Transverse colon (tissue), 4 donors: ENCODE data around the gene ABCB8. TPM values are rescaled to one million over a fixed set of nuclear protein-coding genes. Genes with fewer than 3 reads are reported as not detected.

ENCODE experiments used
- DNase-seq: peaks from one replicate; pipeline ENCODE4 v3.0.0-alpha.2; 2019
- H3K27ac ChIP-seq, 4 donors: fragments of 200-600 bp; sonication (generic); 2 replicates each; pipeline ENCODE4 v1.5.1; 2016 to 2018; ENCODE audit warnings: inconsistent platforms in 4 of 4
- H3K27me3 ChIP-seq: fragments of 200-600 bp; sonication (generic); 2 replicates; pipeline ENCODE4 v1.5.1; 2017; ENCODE audit warnings: inconsistent platforms
- H3K36me3 ChIP-seq, 4 donors: fragments of 200-600 bp; sonication (generic); 2 replicates each; pipeline ENCODE4 v1.5.1; 2017 to 2019; ENCODE audit warnings: inconsistent platforms in 4 of 4
- H3K4me1 ChIP-seq, 4 donors: fragments of 200-600 bp; sonication (generic); 2 replicates each; pipeline ENCODE4 v1.5.1; 2017 to 2020; ENCODE audit warnings: inconsistent platforms in 4 of 4
- H3K4me3 ChIP-seq, 4 donors: fragments of 200-600 bp; sonication (generic); 1 replicate in 1 of 4; 2 replicates in 3 of 4; pipeline versions ENCODE4 v1.5.1 to v1.6.1; 2017 to 2019; ENCODE audit warnings: inconsistent platforms in 4 of 4
- H3K9me3 ChIP-seq, 2 donors: fragments of 200-600 bp; sonication (generic); 2 replicates each; pipeline ENCODE4 v1.5.1; 2017 to 2019; ENCODE audit warnings: inconsistent platforms in 2 of 2
- EP300 ChIP-seq: sonication (generic); formaldehyde crosslinking; IDR thresholded peaks from one replicate; pipeline ENCODE4 v1.6.1; 2017; ENCODE audit warnings: antibody characterized with exemption, low read depth
- POLR2A ChIP-seq: fragments of 450-650 bp; IDR thresholded peaks from one replicate; pipeline ENCODE4 v1.6.1; 2016; ENCODE audit warnings: antibody characterized with exemption, mild to moderate bottlenecking, moderate library complexity
- POLR2AphosphoS5 ChIP-seq, 3 donors: sonication (generic); formaldehyde crosslinking; IDR thresholded peaks; one replicate each; pipeline ENCODE4 v1.6.1; 2016; ENCODE audit warnings: antibody characterized with exemption in 3 of 3
- whole genome bisulfite sequencing, 2 donors: methylation state at CpG; one replicate each; pipeline ENCODE4 v1.1.5; 2018; ENCODE audit warnings: low coverage in 1 of 2; 5-methylcytosine and 5-hydroxymethylcytosine counted together
- in situ Hi-C, 4 donors: fragments of 200-750 bp; cut with MboI; loops; one replicate each; pipeline versions ENCODE4 v1.15.0 to v1.15.1; 2017; ENCODE audit warnings: low sequenced_read_pairs in 3 of 4, low pct_ligation_motif_present in 1 of 4, low pct_unique_long_range_greater_than_20kb in 1 of 4
- intact Hi-C: fragments of 100-400 bp; cut with DNase I; formaldehyde crosslinking; loops from one replicate; pipeline ENCODE4 v1.15.1; 2023; ENCODE audit warnings: low total_unique reads
- total RNA-seq, 4 donors: library from RNA; depleted of rRNA; stranded (reverse); fragments of >200 nt; gene quantifications; one replicate each; pipeline ENCODE4 v1.1.0, GENCODE V29; 2016
- TF ChIP-seq, protein P1 (sequence below), 5 experiments: fragments of 200-600 bp in 3 of 5; fragments of 450-650 bp in 2 of 5; sonication (generic) in 3 of 5; IDR thresholded peaks; 1 replicate in 2 of 5; 2 replicates in 3 of 5; pipeline ENCODE4 v1.5.1; 2016 to 2017; ENCODE audit warnings: antibody characterized with exemption in 5 of 5, inconsistent platforms in 3 of 5, mild to moderate bottlenecking in 2 of 5, moderate library complexity in 1 of 5

ABCB8 gene
- total RNA-seq, 4 donors from 2014 or later, result 33.3 to 76.4 (median 51.4) TPM

GRCh38 chr7:151017953-151018420, 10.3 kb upstream of the ABCB8 start:
- TF ChIP-seq POLR2A (no peak), POLR2AphosphoS5 (IDR thresholded peaks at IDR 0.05) (no peak), EP300 (no peak)
- TF ChIP-seq, protein P1, sequence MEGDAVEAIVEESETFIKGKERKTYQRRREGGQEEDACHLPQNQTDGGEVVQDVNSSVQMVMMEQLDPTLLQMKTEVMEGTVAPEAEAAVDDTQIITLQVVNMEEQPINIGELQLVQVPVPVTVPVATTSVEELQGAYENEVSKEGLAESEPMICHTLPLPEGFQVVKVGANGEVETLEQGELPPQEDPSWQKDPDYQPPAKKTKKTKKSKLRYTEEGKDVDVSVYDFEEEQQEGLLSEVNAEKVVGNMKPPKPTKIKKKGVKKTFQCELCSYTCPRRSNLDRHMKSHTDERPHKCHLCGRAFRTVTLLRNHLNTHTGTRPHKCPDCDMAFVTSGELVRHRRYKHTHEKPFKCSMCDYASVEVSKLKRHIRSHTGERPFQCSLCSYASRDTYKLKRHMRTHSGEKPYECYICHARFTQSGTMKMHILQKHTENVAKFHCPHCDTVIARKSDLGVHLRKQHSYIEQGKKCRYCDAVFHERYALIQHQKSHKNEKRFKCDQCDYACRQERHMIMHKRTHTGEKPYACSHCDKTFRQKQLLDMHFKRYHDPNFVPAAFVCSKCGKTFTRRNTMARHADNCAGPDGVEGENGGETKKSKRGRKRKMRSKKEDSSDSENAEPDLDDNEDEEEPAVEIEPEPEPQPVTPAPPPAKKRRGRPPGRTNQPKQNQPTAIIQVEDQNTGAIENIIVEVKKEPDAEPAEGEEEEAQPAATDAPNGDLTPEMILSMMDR (IDR thresholded peaks at IDR 0.05), result peak; percentile 88 to 97 (median 94)
- Histone ChIP-seq H3K4me1 (peaks cover 22 to 29% (median 27%) of the 10 kb centered on the region in 4 donors), H3K9me3 (no peaks in the 10 kb centered on the region), H3K36me3 (no peaks in the 10 kb centered on the region), H3K4me3 (peak overlapping the region in 2 of 4 donors; percentile 23 to 43), H3K27me3 (peaks cover 44% of the 10 kb centered on the region), H3K27ac (no peak overlapping the region)
- in situ Hi-C loops, result no loop called here
- intact Hi-C loops, result no loop called here
- 12% methylated on average over 34 of the region's 34 CpGs; no CpG with 5 or more reads in 1 of the 2 donors for WGBS, 2 donors
- peak; percentile 77 for DNase-seq

- in situ Hi-C loops, result no loop called here
Measured at GRCh38 chr7:151018421-151019129, 9.7 kb upstream of the ABCB8 start.

DNA sequence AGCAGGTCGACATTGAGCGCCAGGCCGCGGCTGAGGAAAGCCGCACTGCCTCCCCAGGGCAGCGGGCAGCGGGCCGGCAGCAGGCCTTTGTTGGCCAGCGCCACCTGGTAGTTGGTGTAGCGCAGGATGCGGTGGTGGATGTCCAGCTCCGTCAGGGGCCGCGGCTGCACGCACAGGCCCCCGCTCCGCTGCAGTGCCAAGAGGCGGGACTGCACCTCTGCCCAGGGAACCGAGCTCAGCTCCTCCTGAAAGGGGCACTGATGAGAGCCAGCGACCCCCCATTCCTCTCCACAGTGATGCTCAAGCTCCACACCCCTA, 9.2 kb upstream of the ABCB8 start:
- Histone ChIP-seq H3K4me1 (peaks cover 14 to 18% (median 17%) of the 10 kb centered on the region in 4 donors), H3K27ac (no peak overlapping the region), H3K4me3 (peak overlapping the region in 2 of 4 donors; percentile 23 to 43), H3K36me3 (no peaks in the 10 kb centered on the region), H3K9me3 (no peaks in the 10 kb centered on the region), H3K27me3 (peaks cover 44% of the 10 kb centered on the region)
- TF ChIP-seq EP300, result no peak
- TF ChIP-seq, protein P1 (IDR thresholded peaks at IDR 0.05), result no peak
- DNase-seq, result no peak
- in situ Hi-C loops (no loop called here), intact Hi-C loops (no loop called here)
- WGBS, 2 donors, result 13 to 14% methylated on average over 2 to 6 of the region's 20 CpGs

More at GRCh38 chr7:151018421-151019129, 9.7 kb upstream of the ABCB8 start:
- no peak for DNase-seq
- TF ChIP-seq POLR2A (no peak), EP300 (no peak), POLR2AphosphoS5 (IDR thresholded peaks at IDR 0.05) (no peak)
- TF ChIP-seq, protein P1 (IDR thresholded peaks at IDR 0.05), result no peak
- Histone ChIP-seq H3K27me3 (peaks cover 44% of the 10 kb centered on the region), H3K4me1 (peaks cover 17 to 23% (median 21%) of the 10 kb centered on the region in 4 donors), H3K9me3 (no peaks in the 10 kb centered on the region), H3K4me3 (peak overlapping the region in 2 of 4 donors; percentile 23 to 43), H3K36me3 (no peaks in the 10 kb centered on the region), H3K27ac (no peak overlapping the region)
- WGBS, 2 donors, result 2% methylated on average over 39 of the region's 82 CpGs; no CpG with 5 or more reads in 1 of the 2 donors
- intact Hi-C loops, result no loop called here

GRCh38 chr7:151020231-151020630, 8.0 kb upstream of the ABCB8 start:
- Histone ChIP-seq H3K9me3 (no peaks in the 10 kb centered on the region), H3K36me3 (no peaks in the 10 kb centered on the region), H3K4me3 (no peak overlapping the region), H3K4me1 (peaks cover 11 to 17% (median 15%) of the 10 kb centered on the region in 4 donors), H3K27ac (no peak overlapping the region), H3K27me3 (peaks cover 44% of the 10 kb centered on the region)
- no peak for DNase-seq
- in situ Hi-C loops, result no loop called here
- WGBS, 2 donors, result 78% methylated on average over 7 of the region's 7 CpGs; no CpG with 5 or more reads in 1 of the 2 donors
- TF ChIP-seq POLR2AphosphoS5 (IDR thresholded peaks at IDR 0.05) (no peak), EP300 (no peak), POLR2A (no peak)
- TF ChIP-seq, protein P1 (IDR thresholded peaks at IDR 0.05), result no peak
- intact Hi-C loops, result no loop called here
